GM12872 (cell line): ENCODE measurements around the gene CRCP.

Source experiments
- CTCF ChIP-seq: IDR thresholded peaks from 3 replicates; pipeline ENCODE4 v1.5.1; 2011; ENCODE audit warnings: low read depth, mild to moderate bottlenecking, low read length, moderate library complexity; ENCODE audit not compliant: insufficient read depth

CRCP gene

DNA sequence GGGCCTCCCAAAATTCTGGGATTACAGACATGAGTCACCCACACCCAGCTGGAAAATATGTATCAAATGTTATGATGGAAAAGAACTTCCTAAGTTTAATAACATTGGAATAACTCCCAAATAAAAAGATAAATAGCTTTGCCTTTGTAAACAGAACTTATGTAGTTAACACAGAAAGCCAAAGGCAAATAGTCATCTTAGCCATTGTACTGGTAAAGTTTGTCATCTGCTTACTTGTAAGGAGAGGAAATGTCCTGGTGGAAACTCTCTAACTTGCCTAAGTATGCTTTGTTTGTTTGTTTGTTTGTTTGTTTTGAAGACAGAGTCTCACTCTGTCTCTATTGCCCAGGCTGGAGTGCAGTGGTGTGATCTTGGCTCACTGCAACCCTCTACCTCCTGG, 66.7 kb downstream of the CRCP start:
- no peak for TF ChIP-seq CTCF

DNA sequence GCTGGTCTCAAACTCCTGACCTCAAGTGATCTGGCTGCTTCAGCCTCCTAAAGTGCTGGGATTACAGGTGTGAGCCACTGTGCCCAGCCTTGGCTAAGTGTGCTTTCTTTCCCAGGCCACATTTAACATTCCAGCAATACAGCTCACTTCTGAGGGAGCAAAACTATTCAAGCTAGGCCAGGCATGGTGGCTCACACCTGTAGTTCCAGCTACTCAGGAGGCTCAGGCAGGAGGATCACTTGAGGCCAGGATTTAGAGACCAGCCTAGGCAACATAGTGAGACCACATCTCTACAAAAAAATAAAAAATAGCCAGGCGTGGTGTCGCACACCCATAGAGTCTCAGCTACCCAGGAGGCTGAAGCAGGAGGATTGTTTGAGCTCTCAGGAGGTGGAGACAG, 67.2 kb downstream of the CRCP start:
- no peak for TF ChIP-seq CTCF

DNA sequence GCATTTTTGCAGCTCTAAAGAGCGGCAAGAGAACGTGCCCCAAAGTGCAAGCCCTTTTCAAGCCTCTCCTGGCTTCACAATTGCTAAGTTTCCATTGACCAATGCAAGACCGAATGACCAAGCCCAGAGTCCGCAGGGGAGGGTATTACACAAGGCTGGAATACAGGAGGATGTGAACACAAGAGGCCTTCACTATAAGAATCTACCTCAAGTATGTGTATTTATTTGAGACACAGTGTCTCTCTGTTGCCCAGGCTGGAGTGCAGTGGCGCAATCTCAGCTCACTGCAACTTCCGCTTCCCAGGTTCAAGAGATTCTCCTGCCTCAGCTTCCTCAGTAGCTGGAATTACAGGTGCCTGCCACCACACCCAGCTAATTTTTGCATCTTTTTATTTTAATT, 68.3 kb downstream of the CRCP start:
- TF ChIP-seq CTCF: no peak

DNA sequence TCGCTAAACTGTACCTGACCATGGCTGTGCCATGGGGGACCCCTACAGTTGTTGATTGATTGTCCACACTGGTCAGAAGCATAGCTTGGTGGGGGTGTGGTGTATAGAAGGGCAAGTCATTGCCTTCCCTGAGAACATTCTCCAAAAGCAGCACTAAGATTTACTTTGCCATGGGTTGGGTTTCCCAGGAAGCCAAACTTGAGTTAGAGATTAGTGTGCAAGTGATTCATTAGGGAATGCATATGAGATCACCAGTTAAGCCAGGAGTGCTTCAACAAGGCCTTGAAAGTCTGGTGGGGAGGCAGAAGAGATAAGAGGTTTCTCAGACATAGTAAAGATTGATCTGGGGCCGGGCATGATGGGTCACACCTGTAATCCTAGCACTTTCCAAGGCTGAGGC, 69.1 kb downstream of the CRCP start:
- no peak for TF ChIP-seq CTCF

- no peak for TF ChIP-seq CTCF
These were observed 71.1 kb downstream of the CRCP start for GRCh38 chr7:66185680-66186187.

DNA sequence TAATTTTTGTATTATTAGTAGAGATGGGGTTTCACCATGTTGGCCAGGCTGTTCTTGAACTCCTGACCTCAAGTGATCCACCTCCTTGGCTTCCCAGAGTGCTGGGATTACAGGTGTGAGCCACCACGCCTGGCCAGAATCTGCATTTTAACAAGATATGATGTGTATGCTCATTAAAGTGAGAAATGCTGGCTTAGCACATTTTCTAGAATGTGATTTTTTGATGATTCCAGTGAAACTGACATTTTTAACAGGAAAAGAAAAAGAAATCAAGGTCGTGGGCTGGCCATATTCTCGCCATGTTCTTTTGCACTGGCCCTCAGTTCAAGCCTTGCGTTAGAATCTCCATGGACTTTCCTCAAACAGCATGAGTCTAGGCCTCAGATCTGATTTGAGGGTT, 72.3 kb downstream of the CRCP start:
- TF ChIP-seq CTCF: no peak

DNA sequence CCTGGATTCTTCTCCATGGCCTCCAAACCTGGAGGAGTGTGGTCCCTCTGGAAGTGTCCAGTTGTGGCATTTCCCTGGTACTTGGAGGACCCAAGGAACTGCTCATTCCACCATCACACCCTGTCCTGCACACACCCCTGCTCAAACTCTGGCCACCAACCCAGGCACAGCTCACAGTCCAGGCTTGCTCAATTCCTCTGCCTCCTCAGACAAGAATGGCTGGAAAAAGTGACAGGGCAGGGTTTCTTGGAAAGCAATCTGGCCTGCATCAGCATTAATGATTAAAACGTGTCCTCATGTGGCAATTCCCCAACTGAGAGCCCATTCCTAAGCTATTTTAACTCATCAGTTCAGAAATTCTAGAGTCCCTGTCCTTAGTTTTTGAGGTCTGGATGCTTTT, 73.3 kb downstream of the CRCP start:
- no peak for TF ChIP-seq CTCF

DNA sequence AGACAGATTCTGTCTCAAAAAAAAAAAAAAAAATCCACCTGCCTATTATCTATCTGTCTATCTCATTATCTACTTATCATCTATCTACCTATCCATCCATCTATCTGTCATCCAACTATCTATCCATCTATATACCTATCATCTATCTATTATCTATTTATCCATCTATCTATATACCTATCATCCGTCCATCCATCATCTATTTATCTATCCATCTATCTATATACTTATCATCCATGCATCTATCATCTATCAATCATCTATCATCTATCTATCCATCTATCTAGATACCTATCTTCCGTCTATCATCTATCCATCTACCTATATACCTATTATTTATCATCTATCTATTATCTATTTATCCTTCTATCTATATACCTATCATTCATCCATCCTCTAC, 74.0 kb downstream of the CRCP start:
- no peak for TF ChIP-seq CTCF
